ENCODE data around the gene VARS2.
"Not testable (repeated sequence)": the region's sequence is repeated elsewhere in the genome, so short reads cannot be mapped to it uniquely, and the experiment has no call there.

Gene VARS2

GRCh38 chr6:30914076-30914853 lies at the start of gene VARS2:
Gene VARS2 (plus strand): TSS chr6:30914238. CDS start chr6:30914837, 599 bp downstream.
- DNase-seq (ENCODE audit: low read depth), result peak; percentile 69
- H3K4me3 ChIP-seq (ENCODE audit: low read depth, low read length), result peak within 1 kb of the TSS; percentile 53

- no peak overlapping the region for H3K4me3 ChIP-seq (ENCODE audit: low read depth, low read length)
- DNase-seq (ENCODE audit: low read depth), result no peak
Measured at GRCh38 chr6:30864325-30864724, 49.7 kb upstream of the VARS2 start.

GRCh38 chr6:30869241-30869749 lies 44.7 kb upstream of the VARS2 start:
- not testable (repeated sequence) for DNase-seq (ENCODE audit: low read depth); H3K4me3 ChIP-seq (ENCODE audit: low read depth, low read length)

- H3K4me3 ChIP-seq (ENCODE audit: low read depth, low read length), result no peak overlapping the region
- no peak for DNase-seq (ENCODE audit: low read depth)
Measured at GRCh38 chr6:30870546-30870945, 43.5 kb upstream of the VARS2 start.

- H3K4me3 ChIP-seq (ENCODE audit: low read depth, low read length), result no peak overlapping the region
- no peak for DNase-seq (ENCODE audit: low read depth)
Measured at GRCh38 chr6:30871592-30872183, 42.4 kb upstream of the VARS2 start.

- DNase-seq (ENCODE audit: low read depth), result no peak
- no peak overlapping the region for H3K4me3 ChIP-seq (ENCODE audit: low read depth, low read length)
Measured at GRCh38 chr6:30873137-30873640, 40.8 kb upstream of the VARS2 start.

GRCh38 chr6:30873795-30874194 lies 40.2 kb upstream of the VARS2 start:
- DNase-seq (ENCODE audit: low read depth); H3K4me3 ChIP-seq (ENCODE audit: low read depth, low read length): not testable (repeated sequence)

GRCh38 chr6:30875244-30876038 lies 38.6 kb upstream of the VARS2 start:
- H3K4me3 ChIP-seq (ENCODE audit: low read depth, low read length), result no peak overlapping the region
- DNase-seq (ENCODE audit: low read depth), result no peak

GRCh38 chr6:30876039-30876730 lies 37.9 kb upstream of the VARS2 start:
- H3K4me3 ChIP-seq (ENCODE audit: low read depth, low read length), result no peak overlapping the region
- peak; percentile 41 for DNase-seq (ENCODE audit: low read depth)

- peak; percentile 61 for DNase-seq (ENCODE audit: low read depth)
- H3K4me3 ChIP-seq (ENCODE audit: low read depth, low read length), result peak overlapping the region; percentile 26
Measured at GRCh38 chr6:30877419-30878262, 36.4 kb upstream of the VARS2 start.

- no peak for DNase-seq (ENCODE audit: low read depth)
- no peak overlapping the region for H3K4me3 ChIP-seq (ENCODE audit: low read depth, low read length)
Measured at GRCh38 chr6:30879684-30880427, 34.2 kb upstream of the VARS2 start.

- peak overlapping the region; percentile 34 for H3K4me3 ChIP-seq (ENCODE audit: low read depth, low read length)
- no peak for DNase-seq (ENCODE audit: low read depth)
Measured at GRCh38 chr6:30880698-30881252, 33.3 kb upstream of the VARS2 start.

GRCh38 chr6:30881392-30882203 lies 32.4 kb upstream of the VARS2 start:
- DNase-seq (ENCODE audit: low read depth), result peak; percentile 36
- H3K4me3 ChIP-seq (ENCODE audit: low read depth, low read length), result peak overlapping the region; percentile 34

GRCh38 chr6:30882204-30882758 lies 31.8 kb upstream of the VARS2 start:
- peak overlapping the region; percentile 16 for H3K4me3 ChIP-seq (ENCODE audit: low read depth, low read length)
- no peak for DNase-seq (ENCODE audit: low read depth)

GRCh38 chr6:30882759-30883684 lies 31.0 kb upstream of the VARS2 start:
- H3K4me3 ChIP-seq (ENCODE audit: low read depth, low read length), result peak overlapping the region; percentile 76

More at GRCh38 chr6:30882759-30883684, 31.0 kb upstream of the VARS2 start:
- no peak for DNase-seq (ENCODE audit: low read depth)
